ENCODE measurements around the gene ZNF319. TPM values are rescaled to one million over a fixed set of nuclear protein-coding genes. Genes with fewer than 3 reads are reported as not detected.

ZNF319 gene
- polyA plus RNA-seq, 3 donors: 1.9 to 11.5 (median 4.7) TPM

DNA sequence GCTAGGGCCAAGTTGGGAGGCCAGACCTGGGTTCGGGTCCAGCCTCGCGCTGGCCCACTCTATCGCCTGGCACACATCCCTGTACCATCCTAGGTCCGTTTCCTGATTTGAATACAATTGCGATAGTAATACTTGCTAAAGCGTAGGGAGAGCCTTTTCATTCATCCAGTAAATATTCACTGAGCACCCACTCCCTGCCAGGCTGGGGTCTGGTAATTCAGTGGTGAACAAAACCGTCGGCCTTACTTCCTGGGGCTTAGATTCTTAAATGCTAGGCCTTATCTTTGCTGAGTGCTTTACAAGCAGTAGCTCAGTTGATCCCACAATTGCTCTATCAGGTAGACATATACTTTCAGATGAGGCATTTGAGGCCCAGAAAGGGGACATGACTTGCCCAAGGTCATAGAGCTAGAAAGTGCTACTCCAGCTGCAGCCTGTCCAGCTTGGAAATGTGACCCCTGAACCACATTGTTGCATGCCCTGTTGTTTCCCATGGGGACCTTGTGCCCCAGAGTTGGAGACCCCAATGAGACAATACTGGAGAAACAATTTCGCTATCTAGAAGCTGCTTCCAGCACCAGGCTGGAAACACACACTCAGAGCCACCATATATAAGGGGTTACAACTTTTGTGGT, 1.4 kb upstream of the ZNF319 start:
- Histone ChIP-seq H3K79me2 (ENCODE audit: insufficient read depth, low read length) (peaks cover 36% of the 10 kb centered on the region), H3K36me3 (replicated peaks in 1 of 2; ENCODE audit: control insufficient read depth in 1 of 2, insufficient read depth in 2 of 2, low read length in 2 of 2) (peaks cover 34 to 50% of the 10 kb centered on the region in 2 donors), H3K27me3 (ENCODE audit: control insufficient read depth in 2 of 2, insufficient read depth in 2 of 2, low read length in 2 of 2) (no peaks in the 10 kb centered on the region), H3K27ac (ENCODE audit: low read depth in 1 of 2, low read length in 2 of 2) (peak overlapping the region in 1 of 2 donors; percentile 92), H2AFZ (ENCODE audit: insufficient read depth, low read depth, low read length, poor library complexity, severe bottlenecking) (peak overlapping the region; percentile 95), H3K4me2 (replicated peaks; ENCODE audit: extremely low read depth, low read length, poor library complexity, severe bottlenecking) (peak overlapping the region; percentile 100), H4K20me1 (ENCODE audit: insufficient read depth, low read length) (peaks cover 46% of the 10 kb centered on the region), H3K4me1 (ENCODE audit: control insufficient read depth in 1 of 2, insufficient read depth in 2 of 2, low read length in 2 of 2) (peaks cover 39 to 46% of the 10 kb centered on the region in 2 donors), H3K9ac (ENCODE audit: insufficient read depth, low read length, poor library complexity, severe bottlenecking) (peak overlapping the region; percentile 80), H3K9me3 (replicated peaks in 1 of 2; ENCODE audit: control insufficient read depth in 1 of 2, insufficient read depth in 1 of 2, low read length in 2 of 2) (peaks cover 0 to 6% of the 10 kb centered on the region in 2 donors), H3K4me3 (replicated peaks in 1 of 3; ENCODE audit: low read depth in 2 of 3, low read length in 3 of 3) (peak overlapping the region; percentile 84 to 98 (median 96))
- 90% methylated on average over 3 of the region's 10 CpGs for WGBS (ENCODE audit: insufficient coverage)
- Mint-ChIP-seq H3K4me1 (peaks cover 52% of the 10 kb centered on the region), H3K9me3 (peaks cover 0 to 10% (median 6%) of the 10 kb centered on the region in 7 donors), H3K27me3 (ENCODE audit: low read depth in 3 of 3) (no peaks in the 10 kb centered on the region), H3K27ac (peak overlapping the region in 5 of 7 donors; percentile 35 to 97 (median 90)), H3K4me3 (peak overlapping the region; percentile 92 to 95), H3K36me3 (peaks cover 40 to 54% of the 10 kb centered on the region in 2 donors)
- no peak for DNase-seq
- TF ChIP-seq CTCF (IDR thresholded peaks at IDR 0.05): no peak
- intact Hi-C loops (cut with micrococcal nuclease): loop anchor here (2.0 to 10.0 kb wide), 5 partner anchors 110 to 425 kb away; partner anchors contain the start of genes KATNB1 (in 1 of the 2) and KIFC3 (in 1 of the 2)

GRCh38 chr16:58000706-58001676, 519 bp upstream of the ZNF319 start, which contains the start of gene USB1:
TSS of gene USB1 (plus strand) at chr16:58001407. CDS start at chr16:58001484, 77 bp downstream.
- peak within 1 kb of the TSS; percentile 80 for H3K9ac ChIP-seq (ENCODE audit: insufficient read depth, low read length, poor library complexity, severe bottlenecking)
- H3K27ac ChIP-seq (ENCODE audit: low read depth in 1 of 2, low read length in 2 of 2): peak within 1 kb of the TSS; percentile 92 to 95
- peak within 1 kb of the TSS; percentile 95 for H2AFZ ChIP-seq (ENCODE audit: insufficient read depth, low read depth, low read length, poor library complexity, severe bottlenecking)
- Mint-ChIP-seq H3K27me3 (ENCODE audit: low read depth in 3 of 3) (no peaks in the 10 kb centered on the region), H3K9me3 (peaks cover 0 to 2% (median 1%) of the 10 kb centered on the region in 7 donors), H3K27ac (peak within 1 kb of the TSS; percentile 90 to 97 (median 94)), H3K36me3 (peaks cover 46 to 53% of the 10 kb centered on the region in 2 donors), H3K4me1 (peaks cover 52% of the 10 kb centered on the region), H3K4me3 (peak within 1 kb of the TSS; percentile 92 to 95)
- under 1% methylated on average over 75 of the region's 81 CpGs for WGBS (ENCODE audit: insufficient coverage)
- TF ChIP-seq CTCF (IDR thresholded peaks at IDR 0.05): peak; percentile 81
- H3K79me2 ChIP-seq (ENCODE audit: insufficient read depth, low read length): peaks cover 40% of the 10 kb centered on the region
- peaks cover 38 to 50% of the 10 kb centered on the region in 2 donors for H3K36me3 ChIP-seq (replicated peaks in 1 of 2; ENCODE audit: control insufficient read depth in 1 of 2, insufficient read depth in 2 of 2, low read length in 2 of 2)
- H3K4me1 ChIP-seq (ENCODE audit: control insufficient read depth in 1 of 2, insufficient read depth in 2 of 2, low read length in 2 of 2): peaks cover 39 to 48% of the 10 kb centered on the region in 2 donors
- intact Hi-C loops (cut with micrococcal nuclease): loop anchor here (2.0 to 10.0 kb wide), 5 partner anchors 109 to 424 kb away; partner anchors contain the start of genes KATNB1 (in 1 of the 2) and KIFC3 (in 1 of the 2)
- H3K4me2 ChIP-seq (replicated peaks; ENCODE audit: extremely low read depth, low read length, poor library complexity, severe bottlenecking): peak within 1 kb of the TSS; percentile 100
- H3K27me3 ChIP-seq (ENCODE audit: control insufficient read depth in 2 of 2, insufficient read depth in 2 of 2, low read length in 2 of 2): no peaks in the 10 kb centered on the region
- peak; percentile 70 to 77 (median 74) for DNase-seq
- peaks cover 0 to 1% of the 10 kb centered on the region in 2 donors for H3K9me3 ChIP-seq (replicated peaks in 1 of 2; ENCODE audit: control insufficient read depth in 1 of 2, insufficient read depth in 1 of 2, low read length in 2 of 2)
- peak within 1 kb of the TSS; percentile 84 to 98 (median 96) for H3K4me3 ChIP-seq (replicated peaks in 1 of 3; ENCODE audit: low read depth in 2 of 3, low read length in 3 of 3)
- peaks cover 54% of the 10 kb centered on the region for H4K20me1 ChIP-seq (ENCODE audit: insufficient read depth, low read length)

Data from CD14-positive monocyte (primary cell).